GM15510 (cell line): Measurements from ENCODE around the gene SPATC1L.

Source experiments
- POLR2A ChIP-seq: IDR thresholded peaks from 3 replicates; pipeline ENCODE4 v1.6.1; 2011; ENCODE audit warnings: borderline replicate concordance; ENCODE audit not compliant: insufficient read length; ENCODE audit errors: extremely low read depth

The SPATC1L gene

DNA sequence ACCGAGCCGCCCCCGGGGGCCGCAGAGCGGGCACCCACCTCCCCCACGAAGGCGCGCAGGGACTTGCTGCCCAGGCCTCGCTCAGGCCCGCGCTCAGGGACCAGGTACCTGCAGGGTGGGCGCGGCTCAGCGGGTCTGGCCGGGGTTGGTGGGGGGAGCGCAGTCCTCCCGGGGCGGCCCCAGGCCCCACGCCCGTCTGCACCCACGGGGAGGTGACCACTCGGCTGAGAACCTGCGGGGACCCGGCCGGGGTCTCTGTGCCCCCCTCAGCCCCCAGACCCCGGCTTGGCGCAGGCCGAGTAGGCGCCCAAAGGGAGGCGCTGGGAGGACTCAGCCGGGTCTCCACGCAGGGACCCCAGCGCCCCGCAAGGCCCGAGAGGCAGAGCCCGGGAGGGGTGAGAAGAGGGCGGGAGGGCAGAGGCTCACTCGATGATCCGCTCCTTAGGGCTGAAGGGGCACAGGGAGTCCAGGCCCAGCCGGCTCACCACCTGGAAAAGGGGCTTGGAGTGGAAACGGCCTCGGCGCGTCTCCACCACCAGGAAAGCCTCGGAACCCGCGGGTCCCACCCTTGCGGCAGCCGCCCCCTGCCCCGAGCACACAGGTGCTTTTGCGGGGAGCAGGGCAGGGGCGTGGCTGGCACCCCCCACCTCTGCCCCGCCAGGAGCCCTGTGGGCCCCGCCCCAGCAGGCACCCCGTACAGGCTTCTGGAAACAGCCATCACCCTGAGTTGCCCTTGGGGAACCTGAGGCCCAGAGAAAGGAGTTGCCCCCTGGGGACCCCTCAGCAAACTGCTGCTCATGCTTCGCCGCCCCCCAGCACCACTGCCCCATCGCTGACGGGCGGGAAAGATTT, 38.2 kb downstream of the SPATC1L start:
- no peak for TF ChIP-seq POLR2A

- TF ChIP-seq POLR2A: no peak
These were observed 39.0 kb downstream of the SPATC1L start for GRCh38 chr21:46145159-46145839.

GRCh38 chr21:46144464-46145070, 39.7 kb downstream of the SPATC1L start:
- no peak for TF ChIP-seq POLR2A

DNA sequence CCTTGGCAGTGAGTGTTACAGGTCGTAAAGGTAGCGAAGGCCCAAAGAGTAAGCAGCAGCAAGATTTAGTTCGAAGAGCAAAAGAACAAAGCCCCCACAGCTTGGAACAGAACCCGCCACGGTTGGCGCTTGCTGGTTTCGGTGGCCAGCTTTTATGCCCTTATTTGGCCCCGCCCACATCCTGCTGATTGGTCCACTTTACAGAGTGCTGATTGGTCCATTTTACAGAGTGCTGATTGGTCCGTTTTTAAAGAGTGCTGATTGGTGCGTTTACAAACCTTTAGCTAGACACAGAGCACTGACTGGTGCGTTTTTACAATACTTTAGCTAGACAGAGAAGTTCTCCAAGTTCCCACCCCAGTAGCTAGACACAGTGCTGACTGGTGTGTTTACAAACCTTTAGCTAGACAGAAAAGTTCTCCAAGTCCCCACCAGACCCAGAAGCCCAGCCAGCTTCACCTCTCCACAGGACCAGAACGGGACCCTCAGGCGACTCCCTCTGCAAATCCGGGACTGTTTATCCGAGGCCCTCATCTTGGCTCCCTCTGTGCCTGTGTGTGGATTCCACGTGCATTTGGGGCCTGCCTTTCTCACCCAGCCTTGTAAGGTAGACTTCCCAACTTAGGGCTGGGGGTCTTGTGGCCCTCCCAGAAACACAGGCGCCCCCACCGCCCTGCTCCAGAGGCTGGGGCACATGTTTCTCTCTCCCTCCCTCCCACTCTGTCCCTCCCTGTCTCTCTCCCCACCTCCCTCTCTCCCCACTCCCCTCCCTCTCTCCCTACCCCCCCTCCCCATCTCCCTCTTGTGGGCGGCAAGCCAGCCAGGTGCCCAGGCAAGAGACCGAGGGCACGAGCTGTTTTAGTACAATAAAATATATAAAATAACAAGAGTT, 41.4 kb downstream of the SPATC1L start:
- no peak for TF ChIP-seq POLR2A

- no peak for TF ChIP-seq POLR2A
These were observed 42.3 kb downstream of the SPATC1L start for GRCh38 chr21:46141767-46142581.

- no peak for TF ChIP-seq POLR2A
These were observed 44.6 kb downstream of the SPATC1L start for GRCh38 chr21:46139686-46140085.

- no peak for TF ChIP-seq POLR2A
These were observed 45.8 kb downstream of the SPATC1L start for GRCh38 chr21:46138383-46138970.

- no peak for TF ChIP-seq POLR2A
These were observed 46.4 kb downstream of the SPATC1L start for GRCh38 chr21:46137908-46138307.

GRCh38 chr21:46136739-46137349, 47.4 kb downstream of the SPATC1L start:
- TF ChIP-seq POLR2A: no peak

- TF ChIP-seq POLR2A: no peak
These were observed 48.4 kb downstream of the SPATC1L start for GRCh38 chr21:46135782-46136395.

DNA sequence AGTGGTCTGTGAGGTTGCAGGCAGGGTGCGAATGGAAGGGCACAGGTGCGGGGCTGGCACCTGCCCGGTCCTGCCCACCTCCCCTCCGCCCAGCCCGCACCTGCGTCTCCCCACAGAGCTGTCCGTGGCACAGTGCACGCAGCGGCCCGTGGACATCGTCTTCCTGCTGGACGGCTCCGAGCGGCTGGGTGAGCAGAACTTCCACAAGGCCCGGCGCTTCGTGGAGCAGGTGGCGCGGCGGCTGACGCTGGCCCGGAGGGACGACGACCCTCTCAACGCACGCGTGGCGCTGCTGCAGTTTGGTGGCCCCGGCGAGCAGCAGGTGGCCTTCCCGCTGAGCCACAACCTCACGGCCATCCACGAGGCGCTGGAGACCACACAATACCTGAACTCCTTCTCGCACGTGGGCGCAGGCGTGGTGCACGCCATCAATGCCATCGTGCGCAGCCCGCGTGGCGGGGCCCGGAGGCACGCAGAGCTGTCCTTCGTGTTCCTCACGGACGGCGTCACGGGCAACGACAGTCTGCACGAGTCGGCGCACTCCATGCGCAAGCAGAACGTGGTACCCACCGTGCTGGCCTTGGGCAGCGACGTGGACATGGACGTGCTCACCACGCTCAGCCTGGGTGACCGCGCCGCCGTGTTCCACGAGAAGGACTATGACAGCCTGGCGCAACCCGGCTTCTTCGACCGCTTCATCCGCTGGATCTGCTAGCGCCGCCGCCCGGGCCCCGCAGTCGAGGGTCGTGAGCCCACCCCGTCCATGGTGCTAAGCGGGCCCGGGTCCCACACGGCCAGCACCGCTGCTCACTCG, 52.2 kb downstream of the SPATC1L start:
- TF ChIP-seq POLR2A: no peak

- TF ChIP-seq POLR2A: no peak
These were observed 52.7 kb downstream of the SPATC1L start for GRCh38 chr21:46131588-46131837.

DNA sequence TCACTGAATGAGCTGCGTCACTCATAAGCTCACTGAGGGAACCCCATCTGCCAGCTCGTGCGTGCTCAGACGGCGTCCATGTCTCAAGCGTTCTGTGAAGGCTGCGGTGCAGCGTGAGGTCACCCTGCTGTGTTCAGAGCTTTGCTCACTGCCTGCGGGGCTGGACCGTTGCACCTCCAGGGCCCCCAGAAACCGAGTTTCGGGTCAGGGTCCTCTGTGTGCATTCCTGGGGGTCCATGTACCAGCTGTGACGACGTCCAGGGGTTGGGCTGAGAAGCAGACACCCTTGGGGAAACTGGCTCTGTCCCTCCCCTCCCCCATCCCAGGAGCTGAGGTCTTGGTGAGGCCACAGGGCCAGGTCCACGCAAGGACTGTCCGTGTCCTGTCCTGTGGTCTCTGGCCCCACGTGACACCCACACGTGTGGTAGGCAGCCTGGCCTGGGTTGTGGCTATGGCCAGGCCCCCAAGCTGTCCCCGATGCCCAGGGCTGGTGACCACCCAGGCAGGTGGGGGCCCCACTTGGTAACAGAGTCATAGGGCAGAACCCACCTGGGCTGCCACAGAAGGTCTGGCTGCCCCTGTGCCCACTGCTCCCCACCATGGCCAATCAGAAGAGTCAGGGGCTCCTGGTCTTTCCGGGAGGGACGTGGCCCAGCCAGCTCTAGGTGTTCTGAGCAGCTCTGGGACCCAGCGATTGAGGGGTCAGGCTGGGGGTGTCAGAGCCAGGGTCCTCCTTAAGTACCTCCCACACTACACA, 53.2 kb downstream of the SPATC1L start:
- no peak for TF ChIP-seq POLR2A
